Endothelial cell of umbilical vein (primary cell): ENCODE data around the gene TMEM204. TPM values are rescaled to one million over a fixed set of nuclear protein-coding genes. Genes with fewer than 3 reads are reported as not detected.

ENCODE experiments used
- BruUV-seq: library from RNA; stranded (reverse); fragments of 400-500 nt; replicated peaks from 2 replicates; lab custom pipeline; 2021; lab: Mats Ljungman, UMichigan
- CTCF ChIA-PET: fragments of 300-600, 350-600 bp; sonication (Branson Sonifier 250); formaldehyde crosslinking; loops from one replicate; lab custom pipeline; 2021; ENCODE audit warnings: antibody characterized with exemption, inconsistent platforms; lab: Charles Lee
- POLR2A ChIA-PET: fragments of 300-600, 350-600 bp; sonication (Branson Sonifier 250); formaldehyde crosslinking; loops from one replicate; lab custom pipeline; 2021; ENCODE audit warnings: antibody characterized with exemption, inconsistent platforms; lab: Charles Lee
- DNase-seq: peaks from one replicate; pipeline ENCODE4 v3.0.0-alpha.2; 2011; ENCODE audit warnings: low read depth, low spot score
- FAIRE-seq: peaks from 2 replicates; lab custom pipeline; 2011; peaks lifted over from hg19 to GRCh38; lab: Jason Lieb, UNC
- H2AFZ ChIP-seq: 2 replicates; pipeline ENCODE4 v1.6.0; 2012; ENCODE audit warnings: low read depth, low read length, control low read depth, inconsistent platforms
- H3K27ac ChIP-seq: 2 replicates; pipeline ENCODE4 v1.5.1; 2011; ENCODE audit warnings: low read depth, mild to moderate bottlenecking, control low read depth, low read length, moderate library complexity; ENCODE audit not compliant: insufficient read depth
- H3K27me3 ChIP-seq, 2 experiments: 2 replicates each; pipeline versions ENCODE4 v1.6.0 to v1.6.1; 2011; ENCODE audit warnings: low read length in 2 of 2, mixed read lengths in 1 of 2; ENCODE audit not compliant: control insufficient read depth in 2 of 2, insufficient read depth in 2 of 2
- H3K36me3 ChIP-seq, 2 experiments: 2 replicates in 1 of 2; 3 replicates in 1 of 2; pipeline ENCODE4 v1.5.1; 2011; ENCODE audit warnings: low read length in 2 of 2, mild to moderate bottlenecking in 1 of 2, moderate library complexity in 1 of 2; ENCODE audit not compliant: control insufficient read depth in 2 of 2, insufficient read depth in 2 of 2; ENCODE audit errors: extremely low read depth in 1 of 2
- H3K4me1 ChIP-seq: 3 replicates; pipeline ENCODE4 v1.5.1; 2011; ENCODE audit warnings: mild to moderate bottlenecking, low read length; ENCODE audit not compliant: control insufficient read depth, insufficient read depth; ENCODE audit errors: extremely low read depth
- H3K4me2 ChIP-seq: 2 replicates; pipeline ENCODE4 v1.6.1; 2011; ENCODE audit warnings: low read length, control low read depth, mixed read lengths; ENCODE audit not compliant: insufficient read depth
- H3K4me3 ChIP-seq, 3 experiments: fragments of 200-600 bp in 1 of 3; sonication (generic), shearing (Covaris generic) in 1 of 3; replicated peaks in 1 of 3; 2 replicates each; pipeline ENCODE4 v1.5.1; 2011 to 2016; ENCODE audit warnings: control low read depth in 3 of 3, low read length in 3 of 3, mild to moderate bottlenecking in 2 of 3, inconsistent platforms in 1 of 3, low read depth in 1 of 3, moderate library complexity in 1 of 3; ENCODE audit not compliant: insufficient read depth in 1 of 3
- H3K79me2 ChIP-seq: 2 replicates; pipeline ENCODE4 v1.6.0; 2012; ENCODE audit warnings: low read length, inconsistent platforms; ENCODE audit not compliant: control insufficient read depth, insufficient read depth
- H3K9ac ChIP-seq: replicated peaks from 2 replicates; pipeline ENCODE3; 2011; ENCODE audit warnings: low read length, control low read depth; ENCODE audit not compliant: insufficient read depth; ENCODE audit errors: extremely low read depth
- H3K9me1 ChIP-seq: replicated peaks from 3 replicates; pipeline ENCODE4 v1.6.0; 2011; ENCODE audit warnings: mild to moderate bottlenecking, low read length; ENCODE audit not compliant: control insufficient read depth, insufficient read depth; ENCODE audit errors: extremely low read depth
- H3K9me3 ChIP-seq: replicated peaks from 2 replicates; pipeline ENCODE4 v1.5.1; 2012; ENCODE audit warnings: low read length, inconsistent platforms; ENCODE audit not compliant: control insufficient read depth, insufficient read depth
- H4K20me1 ChIP-seq: replicated peaks from 2 replicates; pipeline ENCODE3; 2011; ENCODE audit warnings: mild to moderate bottlenecking, low read length; ENCODE audit not compliant: control insufficient read depth, insufficient read depth; ENCODE audit errors: extremely low read depth
- CTCF ChIP-seq, 2 donors: IDR thresholded peaks; 1 replicate in 1 of 2; 2 replicates in 1 of 2; pipeline ENCODE4 v1.5.1; 2011; ENCODE audit warnings: low read length in 2 of 2, mild to moderate bottlenecking in 2 of 2, moderate library complexity in 2 of 2, control low read depth in 1 of 2, inconsistent platforms in 1 of 2, low read depth in 1 of 2; ENCODE audit not compliant: insufficient read depth in 1 of 2; ENCODE audit errors: extremely low read depth in 1 of 2
- EZH2 ChIP-seq: IDR thresholded peaks from 2 replicates; pipeline ENCODE4 v1.6.1; 2012; ENCODE audit warnings: borderline replicate concordance, low read depth, mild to moderate bottlenecking, moderate library complexity, low read length, inconsistent platforms; ENCODE audit not compliant: severe bottlenecking
- FOS ChIP-seq: IDR thresholded peaks from 2 replicates; pipeline ENCODE4 v1.6.1; 2011; ENCODE audit warnings: mild to moderate bottlenecking, low read length, moderate library complexity, borderline replicate concordance; ENCODE audit not compliant: insufficient read depth
- GATA2 ChIP-seq: IDR thresholded peaks from 2 replicates; pipeline ENCODE4 v1.7.0; 2011; ENCODE audit warnings: low read depth, mild to moderate bottlenecking, moderate library complexity, mixed read lengths, low read length; ENCODE audit not compliant: insufficient read length, insufficient read depth
- JUN ChIP-seq: IDR thresholded peaks from 2 replicates; pipeline ENCODE4 v1.6.1; 2011; ENCODE audit warnings: borderline replicate concordance, low read depth; ENCODE audit not compliant: insufficient read length, insufficient read depth
- MAX ChIP-seq: IDR thresholded peaks from 2 replicates; pipeline ENCODE4 v1.6.1; 2011; ENCODE audit not compliant: insufficient read depth, insufficient read length
- MYC ChIP-seq: IDR thresholded peaks from one replicate; pipeline ENCODE4 v1.6.1; 2011; ENCODE audit warnings: mild to moderate bottlenecking, low read depth, low read length
- POLR2A ChIP-seq: IDR thresholded peaks from 2 replicates; pipeline ENCODE4 v1.6.1; 2012; ENCODE audit warnings: low read depth, mild to moderate bottlenecking, control low read depth, low read length
- POLR2AphosphoS5 ChIP-seq: IDR thresholded peaks from 2 replicates; pipeline ENCODE4 v1.6.1; 2012; ENCODE audit warnings: low read depth, mild to moderate bottlenecking, control low read depth, low read length, moderate library complexity; ENCODE audit not compliant: insufficient read depth
- dilution Hi-C: fragments of 300-500 bp; cut with MboI; formaldehyde crosslinking; loops from one replicate; pipeline ENCODE4 v1.15.0; 2019; ENCODE audit warnings: low sequenced_read_pairs; ENCODE audit not compliant: extremely low pct_ligation_motif_present
- intact Hi-C: fragments of 100-400 bp; cut with micrococcal nuclease; formaldehyde crosslinking; loops from one replicate; pipeline ENCODE4 v1.10.0; 2022
- polyA plus RNA-seq, 4 experiments: library from polyadenylated mRNA; depleted of rRNA in 3 of 4; stranded (reverse) in 3 of 4; unstranded in 1 of 4; fragments of >200 nt; gene quantifications; 2 replicates each; pipeline versions ENCODE4 v1.2.1 to v1.2.3, GENCODE V29; 2011 to 2012; ENCODE audit warnings: missing spikeins in 1 of 4
- total RNA-seq: library from RNA; stranded (reverse); gene quantifications from 2 replicates; pipeline ENCODE4 v1.2.3, GENCODE V29; 2021

The TMEM204 gene
- total and polyA plus RNA-seq, 2 donors (not counting 3 experiments of a cell fraction or from before 2014, with no cell fraction given): 32.5 to 50.7 TPM

GRCh38 chr16:1564325-1564724 lies 30.9 kb downstream of the TMEM204 start:
- H3K9ac ChIP-seq: no peak overlapping the region
- FAIRE-seq (no peak), DNase-seq (no peak)
- no peaks in the 10 kb centered on the region for H3K9me3 ChIP-seq
- no peak overlapping the region for H3K4me3 ChIP-seq
- no peaks in the 10 kb centered on the region for H3K79me2 ChIP-seq
- no peaks in the 10 kb centered on the region for H4K20me1 ChIP-seq
- no peak overlapping the region for H3K4me2 ChIP-seq
- dilution Hi-C loops (no loop called here), intact Hi-C loops (loop anchor here (1.0 kb wide), 1 partner anchor 70 kb away; no protein-coding TSS in a partner anchor)
- no TSS peak for BruUV-seq
- H3K9me1 ChIP-seq: no peaks in the 10 kb centered on the region
- H3K4me1 ChIP-seq: no peaks in the 10 kb centered on the region
- ChIA-PET POLR2A (no interaction called here), CTCF (interaction anchor here (1.1 to 2.1 kb wide), 2 partner anchors 70 kb away, joined by 7 to 9 read pairs; no protein-coding TSS in a partner anchor)
- no peak overlapping the region for H3K27ac ChIP-seq
- H3K27me3 ChIP-seq: no peaks in the 10 kb centered on the region
- peak; percentile 28 to 48 for TF ChIP-seq CTCF (IDR thresholded peaks at IDR 0.05; ENCODE audit: extremely low read depth in 1 of 2, insufficient read depth in 1 of 2, low read depth in 1 of 2, low read length in 2 of 2)
- TF ChIP-seq JUN: no peak
- peaks cover 0 to 9% of the 10 kb centered on the region in 2 experiments for H3K36me3 ChIP-seq
- no peak overlapping the region for H2AFZ ChIP-seq

DNA sequence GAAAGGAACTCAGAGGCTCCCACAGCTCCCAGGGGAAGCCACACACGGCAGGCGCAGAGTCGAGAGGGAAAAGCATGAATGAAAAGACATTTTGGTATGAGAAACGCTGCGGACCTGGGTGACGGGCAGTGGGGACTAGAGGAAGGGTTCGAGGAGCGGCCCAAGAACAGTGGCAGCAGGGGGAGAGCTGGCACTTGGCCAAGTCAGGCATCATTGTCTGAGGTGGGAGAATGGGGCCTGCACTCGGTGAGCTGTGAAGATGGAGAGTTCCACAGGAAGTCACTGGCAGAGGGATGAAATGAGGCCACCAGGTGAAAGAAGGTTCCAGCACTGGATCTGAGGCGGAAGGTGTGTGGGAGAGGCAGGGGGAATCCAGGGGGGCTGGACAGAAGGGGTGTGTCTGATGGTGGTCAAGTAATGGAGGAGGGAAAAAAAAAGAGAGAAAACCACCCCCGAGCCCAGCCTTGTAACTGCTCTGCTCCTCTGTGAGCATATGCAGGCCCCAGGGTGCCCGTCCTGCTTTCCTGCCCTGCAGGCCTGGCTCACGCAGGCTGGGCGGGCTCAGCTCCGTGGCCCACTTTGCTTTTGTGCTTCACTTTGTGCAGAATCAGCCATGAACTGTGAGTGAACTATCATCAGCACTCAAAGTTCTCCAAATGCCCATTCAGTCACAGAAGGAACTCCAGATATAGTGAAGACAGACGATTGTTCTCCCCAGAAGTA lies 31.8 kb downstream of the TMEM204 start:
- no peak for TF ChIP-seq GATA2
- TF ChIP-seq MYC: no peak
- TF ChIP-seq EZH2: no peak
- no peak for TF ChIP-seq CTCF (IDR thresholded peaks at IDR 0.05; ENCODE audit: extremely low read depth in 1 of 2, insufficient read depth in 1 of 2, low read depth in 1 of 2, low read length in 2 of 2)
- TF ChIP-seq MAX: no peak
- no peak for TF ChIP-seq POLR2A
- TF ChIP-seq POLR2AphosphoS5: no peak
- TF ChIP-seq FOS: no peak
- TF ChIP-seq JUN: no peak
- CTCF ChIA-PET: interaction anchor here (2.1 kb wide), 1 partner anchor 71 kb away, joined by 9 read pairs; no protein-coding TSS in a partner anchor
- intact Hi-C loops: no loop called here

More for the DNA sequence above, 31.8 kb downstream of the TMEM204 start:
- H3K4me2 ChIP-seq: no peak overlapping the region
- no peak overlapping the region for H3K27ac ChIP-seq
- peaks cover 0 to 6% of the 10 kb centered on the region in 2 experiments for H3K36me3 ChIP-seq
- BruUV-seq: no TSS peak
- POLR2A ChIA-PET: no interaction called here
- H3K4me1 ChIP-seq: peaks cover 3% of the 10 kb centered on the region
- DNase-seq: no peak
- no peaks in the 10 kb centered on the region for H3K9me3 ChIP-seq
- H2AFZ ChIP-seq: no peak overlapping the region
- H3K9me1 ChIP-seq: no peaks in the 10 kb centered on the region
- H3K27me3 ChIP-seq: no peaks in the 10 kb centered on the region
- H3K9ac ChIP-seq: no peak overlapping the region
- no peak for FAIRE-seq
- no peaks in the 10 kb centered on the region for H3K79me2 ChIP-seq
- dilution Hi-C loops: no loop called here
- no peak overlapping the region for H3K4me3 ChIP-seq
- H4K20me1 ChIP-seq: no peaks in the 10 kb centered on the region
